Activated CD4-positive, alpha-beta T cell treated with anti-CD3 and anti-CD28 coated beads, Interleukin-10, Interleukin-2, amounts not matched to agents 100 ng/mL and 50 ng/mL, durations not matched to agents 16 hours and 8 hours (primary cell): Measurements from ENCODE around the gene TP53AIP1.

Source experiments
- DNase-seq: peaks from one replicate; pipeline ENCODE4 v3.0.0-alpha.2; 2020

TP53AIP1 gene

GRCh38 chr11:128888034-128888985 is 54.4 kb downstream of the TP53AIP1 start:
- no peak for DNase-seq

- peak; percentile 26 for DNase-seq
Measured at GRCh38 chr11:128886406-128887124, 56.1 kb downstream of the TP53AIP1 start.
